OCI-LY3 (cell line): ENCODE measurements around the gene FCN2.

ENCODE experiments used
- CTCF ChIP-seq: fragments of 200-600, 300-600 bp; sonication (generic); IDR thresholded peaks from 2 replicates; pipeline ENCODE4 v1.5.1; 2014; ENCODE audit warnings: antibody characterized with exemption, low read length, low read depth
- EZH2phosphoT487 ChIP-seq: fragments of 200-600 bp; shearing (Covaris generic); IDR thresholded peaks from 2 replicates; pipeline ENCODE4 v1.6.1; 2018; ENCODE audit warnings: antibody characterized with exemption, mixed run types, low read depth

GRCh38 chr9:134837529-134837928 lies 43.1 kb upstream of the FCN2 start:
- TF ChIP-seq CTCF (no peak), EZH2phosphoT487 (no peak)
